ENCODE results near the gene ANTXR2.

- TF ChIP-seq EZH2 (IDR thresholded peaks at IDR 0.05; ENCODE audit: borderline replicate concordance, low read length) (no peak), CTCF (IDR thresholded peaks at IDR 0.05; ENCODE audit: low read length) (no peak)
Observed at GRCh38 chr4:79882806-79883205, 190.2 kb downstream of the ANTXR2 start.
